Gastrocnemius medialis (tissue), 4 donors: Measurements from ENCODE around the gene SPATA12.

Source experiments
- POLR2A ChIP-seq, 2 donors: fragments of 450-650 bp; IDR thresholded peaks; one replicate each; pipeline ENCODE4 v1.6.1; 2017; ENCODE audit warnings: antibody characterized with exemption in 2 of 2, mild to moderate bottlenecking in 2 of 2, moderate library complexity in 2 of 2
- TF ChIP-seq, protein P1 (sequence below), 5 experiments: fragments of 450-650 bp in 3 of 5; fragments of 200-600 bp in 2 of 5; sonication (generic) in 2 of 5; IDR thresholded peaks in 4 of 5; conservative IDR thresholded peaks in 1 of 5; 1 replicate in 4 of 5; 2 replicates in 1 of 5; pipeline ENCODE4 v1.5.1; 2016 to 2019; ENCODE audit warnings: antibody characterized with exemption in 5 of 5, mild to moderate bottlenecking in 3 of 5, moderate library complexity in 3 of 5

DNA sequence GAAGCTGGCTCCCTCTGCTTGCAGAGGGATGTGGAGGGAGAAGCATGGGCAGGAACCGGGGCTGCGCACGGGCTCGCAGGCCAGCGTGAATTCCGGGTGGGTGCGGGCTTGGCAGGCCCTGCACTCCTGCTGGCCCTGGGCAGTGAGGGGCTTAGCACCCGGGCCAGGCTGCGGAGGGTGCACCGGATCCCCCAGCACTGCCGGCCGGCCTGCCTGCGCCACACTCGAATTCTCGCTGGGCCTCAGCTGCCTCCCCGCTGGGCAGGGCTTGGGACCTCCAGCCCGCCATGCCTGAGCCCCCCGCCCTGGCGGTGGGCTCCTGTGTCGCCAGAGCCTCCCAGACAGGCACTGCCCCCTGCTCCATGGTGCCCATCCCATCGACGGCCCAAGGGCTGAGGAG, 47.6 kb upstream of the SPATA12 start:
- no peak for TF ChIP-seq POLR2A (IDR thresholded peaks at IDR 0.05)
- TF ChIP-seq, protein P1, sequence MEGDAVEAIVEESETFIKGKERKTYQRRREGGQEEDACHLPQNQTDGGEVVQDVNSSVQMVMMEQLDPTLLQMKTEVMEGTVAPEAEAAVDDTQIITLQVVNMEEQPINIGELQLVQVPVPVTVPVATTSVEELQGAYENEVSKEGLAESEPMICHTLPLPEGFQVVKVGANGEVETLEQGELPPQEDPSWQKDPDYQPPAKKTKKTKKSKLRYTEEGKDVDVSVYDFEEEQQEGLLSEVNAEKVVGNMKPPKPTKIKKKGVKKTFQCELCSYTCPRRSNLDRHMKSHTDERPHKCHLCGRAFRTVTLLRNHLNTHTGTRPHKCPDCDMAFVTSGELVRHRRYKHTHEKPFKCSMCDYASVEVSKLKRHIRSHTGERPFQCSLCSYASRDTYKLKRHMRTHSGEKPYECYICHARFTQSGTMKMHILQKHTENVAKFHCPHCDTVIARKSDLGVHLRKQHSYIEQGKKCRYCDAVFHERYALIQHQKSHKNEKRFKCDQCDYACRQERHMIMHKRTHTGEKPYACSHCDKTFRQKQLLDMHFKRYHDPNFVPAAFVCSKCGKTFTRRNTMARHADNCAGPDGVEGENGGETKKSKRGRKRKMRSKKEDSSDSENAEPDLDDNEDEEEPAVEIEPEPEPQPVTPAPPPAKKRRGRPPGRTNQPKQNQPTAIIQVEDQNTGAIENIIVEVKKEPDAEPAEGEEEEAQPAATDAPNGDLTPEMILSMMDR (IDR thresholded peaks at IDR 0.05 in 4 of 5, conservative IDR thresholded peaks at IDR 0.05 in 1 of 5): no peak
